Cardiac fibroblast (primary cell): ENCODE data around the gene GOLGA8B.
"Not testable (repeated sequence)": the region's sequence is repeated elsewhere in the genome, so short reads cannot be mapped to it uniquely, and the experiment has no call there.

Source experiments
- DNase-seq, 2 donors: peaks; one replicate each; pipeline versions ENCODE4 v3.0.0 to v3.0.0-alpha.2; 2010; ENCODE audit warnings: low read depth in 2 of 2
- H3K4me3 ChIP-seq, 2 donors: replicated peaks in 1 of 2; 1 replicate in 1 of 2; 2 replicates in 1 of 2; pipeline ENCODE4 v1.5.1; 2011; ENCODE audit warnings: low read depth in 2 of 2, low read length in 2 of 2, mild to moderate bottlenecking in 2 of 2, moderate library complexity in 1 of 2
- TF ChIP-seq, protein P1 (sequence below): IDR thresholded peaks from one replicate; pipeline ENCODE4 v1.5.1; 2011; ENCODE audit warnings: low read depth, mild to moderate bottlenecking, low read length, inconsistent platforms

The GOLGA8B gene

DNA sequence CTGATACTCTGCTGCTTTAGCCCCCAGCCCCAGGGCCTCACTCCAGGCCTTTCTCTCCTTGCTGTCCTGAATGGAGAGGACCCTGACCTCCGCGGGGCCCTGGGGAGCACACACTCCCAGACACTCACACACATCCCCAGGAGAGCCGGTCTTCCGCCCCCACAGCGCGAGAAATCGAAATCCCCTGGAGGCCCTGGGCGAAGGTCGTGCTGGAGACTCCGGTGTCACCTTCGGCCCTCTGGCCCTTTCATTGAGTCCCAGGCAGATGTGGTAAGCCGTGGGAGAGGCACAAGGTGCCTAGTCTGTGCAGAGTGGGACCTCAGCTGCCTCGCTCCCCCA lies 848 bp upstream of the GOLGA8B start:
- peak overlapping the region; percentile 68 to 70 for H3K4me3 ChIP-seq
- TF ChIP-seq, protein P1, sequence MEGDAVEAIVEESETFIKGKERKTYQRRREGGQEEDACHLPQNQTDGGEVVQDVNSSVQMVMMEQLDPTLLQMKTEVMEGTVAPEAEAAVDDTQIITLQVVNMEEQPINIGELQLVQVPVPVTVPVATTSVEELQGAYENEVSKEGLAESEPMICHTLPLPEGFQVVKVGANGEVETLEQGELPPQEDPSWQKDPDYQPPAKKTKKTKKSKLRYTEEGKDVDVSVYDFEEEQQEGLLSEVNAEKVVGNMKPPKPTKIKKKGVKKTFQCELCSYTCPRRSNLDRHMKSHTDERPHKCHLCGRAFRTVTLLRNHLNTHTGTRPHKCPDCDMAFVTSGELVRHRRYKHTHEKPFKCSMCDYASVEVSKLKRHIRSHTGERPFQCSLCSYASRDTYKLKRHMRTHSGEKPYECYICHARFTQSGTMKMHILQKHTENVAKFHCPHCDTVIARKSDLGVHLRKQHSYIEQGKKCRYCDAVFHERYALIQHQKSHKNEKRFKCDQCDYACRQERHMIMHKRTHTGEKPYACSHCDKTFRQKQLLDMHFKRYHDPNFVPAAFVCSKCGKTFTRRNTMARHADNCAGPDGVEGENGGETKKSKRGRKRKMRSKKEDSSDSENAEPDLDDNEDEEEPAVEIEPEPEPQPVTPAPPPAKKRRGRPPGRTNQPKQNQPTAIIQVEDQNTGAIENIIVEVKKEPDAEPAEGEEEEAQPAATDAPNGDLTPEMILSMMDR, result no peak
- no peak for DNase-seq

DNA sequence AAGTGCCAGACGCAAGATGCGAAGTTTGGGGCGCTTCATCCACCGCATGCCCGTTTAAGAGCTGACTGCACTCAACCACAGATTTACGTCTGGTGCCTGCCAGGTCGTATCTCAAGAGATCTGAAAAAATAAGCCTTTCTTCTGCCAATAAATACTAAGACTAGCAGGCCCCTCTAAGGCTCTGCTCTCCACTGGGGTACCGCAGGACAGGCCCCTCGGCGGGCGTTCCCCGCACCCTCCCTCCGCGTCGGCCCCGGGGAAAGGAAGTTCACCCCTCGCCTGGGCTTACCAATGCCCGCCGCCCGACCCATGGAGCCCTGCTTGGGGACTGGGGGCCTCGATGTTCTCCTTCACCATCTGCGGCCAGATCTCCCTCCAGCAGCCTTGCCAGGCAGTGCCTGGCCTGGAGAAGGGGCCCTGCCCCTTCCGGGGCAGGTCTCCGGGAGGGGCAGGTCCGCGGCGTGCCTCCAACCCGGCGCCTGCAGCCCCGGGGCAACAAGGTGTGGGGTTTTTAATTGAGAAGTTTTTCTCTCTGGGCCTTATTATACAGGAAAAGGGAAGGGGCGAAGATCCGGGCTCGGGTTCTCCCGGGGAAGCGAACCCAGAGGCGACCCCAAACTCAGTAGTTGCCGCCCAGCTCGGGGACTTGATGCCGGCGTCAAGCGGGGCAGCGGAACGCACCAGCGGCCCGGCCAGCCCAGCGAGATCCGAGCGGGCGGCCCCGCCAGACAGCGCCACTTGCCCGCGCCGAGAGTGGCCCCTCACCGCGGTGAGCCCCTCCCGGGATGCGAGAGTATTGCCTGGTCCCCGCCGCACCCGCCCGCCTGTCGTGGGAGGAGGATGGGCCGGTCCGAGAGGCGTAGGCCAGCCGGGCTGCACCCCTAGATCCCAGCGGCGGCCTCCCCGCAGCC lies 735 bp downstream of the GOLGA8B start:
- H3K4me3 ChIP-seq, result peak overlapping the region; percentile 68 to 70
- peak; percentile 30 to 39 for DNase-seq
- TF ChIP-seq, protein P1, result no peak

DNA sequence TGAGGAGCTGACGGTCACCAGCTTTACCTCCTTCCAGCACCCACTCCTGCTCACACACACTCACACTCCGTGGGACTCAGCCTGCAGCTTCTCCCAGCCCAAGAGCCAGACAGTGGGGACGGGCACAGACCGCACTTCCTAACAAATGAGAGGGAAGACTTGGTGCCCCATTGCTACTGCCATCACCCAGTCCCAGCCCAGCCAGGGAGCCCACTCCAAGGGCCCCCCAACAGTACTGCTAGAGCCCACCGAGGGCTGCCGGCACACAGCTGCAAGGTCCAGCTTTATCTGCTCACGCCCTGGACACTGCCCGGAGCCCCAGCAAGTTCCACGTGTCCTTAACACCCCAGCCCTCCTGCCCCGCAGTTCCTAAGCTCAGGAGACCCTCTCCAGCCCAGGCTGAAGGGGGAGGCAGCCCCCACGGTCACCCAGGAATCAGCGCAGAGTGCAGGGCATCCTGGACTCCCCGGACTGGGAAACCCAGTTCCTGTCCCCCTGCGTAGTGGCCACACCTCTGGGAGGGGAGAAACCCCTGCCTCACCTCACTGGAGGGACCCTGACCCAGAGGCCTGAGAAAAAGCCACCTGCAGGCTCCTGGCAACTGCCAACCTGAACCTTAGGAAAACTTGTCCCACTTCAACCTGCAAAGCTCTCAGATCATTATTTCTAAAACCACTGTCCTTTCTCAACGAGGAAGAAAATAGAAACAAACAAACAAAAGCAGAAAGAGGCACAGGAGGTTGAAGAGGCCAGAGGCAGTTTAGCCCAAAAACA lies 1.6 kb downstream of the GOLGA8B start:
- not testable (repeated sequence) for DNase-seq
- peak overlapping the region; percentile 68 to 70 for H3K4me3 ChIP-seq

DNA sequence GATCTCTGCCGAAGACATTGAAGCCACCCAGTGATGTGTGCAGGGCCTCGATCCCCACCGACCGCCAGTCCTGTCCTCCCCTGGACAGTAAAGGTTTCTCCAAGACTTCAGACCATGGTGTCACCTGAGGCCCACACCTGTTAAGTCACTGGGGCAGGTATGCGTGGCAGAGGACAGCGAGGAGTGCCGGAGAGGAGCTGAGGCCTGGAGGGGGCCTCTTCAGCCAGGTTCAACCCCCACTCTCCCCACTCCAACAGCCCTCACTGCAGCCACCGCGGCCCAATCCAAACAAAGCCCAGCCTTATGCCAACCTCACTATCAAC lies 2.4 kb downstream of the GOLGA8B start:
- no peak for DNase-seq
- H3K4me3 ChIP-seq, result no peak overlapping the region
- TF ChIP-seq, protein P1, result no peak

DNA sequence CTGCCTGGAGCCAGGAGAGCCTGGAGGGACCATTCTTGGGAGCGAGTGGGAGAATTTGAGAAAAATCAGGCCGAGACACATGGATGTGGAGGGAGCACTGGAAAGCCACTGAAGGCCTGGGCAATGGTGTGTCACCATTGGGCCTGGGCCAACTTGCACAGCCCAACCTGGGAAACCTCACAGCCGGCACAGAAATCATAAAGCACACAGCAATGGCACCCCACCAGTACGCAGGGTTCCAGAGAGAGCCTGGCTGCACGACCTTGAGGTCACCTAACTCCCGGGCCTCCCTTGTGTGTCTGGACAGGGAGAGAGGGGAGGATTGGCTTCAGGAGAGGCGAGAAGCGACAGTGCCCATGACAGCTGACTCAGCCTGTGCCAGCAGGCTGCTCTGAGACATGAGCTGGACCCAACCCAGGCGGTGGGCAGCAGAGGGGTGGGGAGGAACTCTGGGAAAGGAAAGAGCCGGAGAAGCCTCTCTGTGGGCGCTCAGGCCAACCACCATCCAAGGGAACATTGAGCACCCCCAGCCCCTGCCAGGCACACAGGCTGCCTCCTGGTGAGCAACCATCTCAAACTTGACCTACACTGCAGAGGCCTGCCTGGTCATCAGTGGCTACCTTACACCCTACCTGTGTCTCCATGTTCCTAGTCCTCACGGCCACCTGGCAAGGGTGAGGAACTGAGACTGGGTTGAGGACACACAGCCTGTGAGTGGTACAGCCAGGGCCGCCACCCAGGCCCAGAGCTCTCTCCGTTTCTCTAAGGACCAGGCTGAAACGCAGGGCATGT lies 3.0 kb downstream of the GOLGA8B start:
- H3K4me3 ChIP-seq, DNase-seq: not testable (repeated sequence)

DNA sequence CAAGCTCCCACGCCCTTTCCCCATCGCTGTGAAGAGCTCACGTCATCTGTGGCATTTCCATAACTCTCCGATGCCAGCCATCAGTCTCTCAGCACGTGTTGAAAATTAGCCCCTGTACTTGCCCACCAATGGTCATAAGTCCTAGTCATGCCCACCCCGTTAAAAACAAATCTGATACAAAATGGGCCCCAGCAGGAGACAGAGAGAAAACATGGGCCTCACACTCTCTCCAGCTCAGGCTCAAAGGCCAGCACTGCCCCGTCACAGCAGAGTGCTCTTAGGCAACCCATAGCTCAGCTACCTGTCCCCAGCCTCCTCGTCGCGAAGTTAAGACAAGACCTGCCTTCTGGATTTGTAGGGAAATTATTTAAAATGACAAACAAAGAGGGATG lies 5.2 kb downstream of the GOLGA8B start:
- DNase-seq, result no peak
- no peak overlapping the region for H3K4me3 ChIP-seq
- TF ChIP-seq, protein P1, result no peak

DNA sequence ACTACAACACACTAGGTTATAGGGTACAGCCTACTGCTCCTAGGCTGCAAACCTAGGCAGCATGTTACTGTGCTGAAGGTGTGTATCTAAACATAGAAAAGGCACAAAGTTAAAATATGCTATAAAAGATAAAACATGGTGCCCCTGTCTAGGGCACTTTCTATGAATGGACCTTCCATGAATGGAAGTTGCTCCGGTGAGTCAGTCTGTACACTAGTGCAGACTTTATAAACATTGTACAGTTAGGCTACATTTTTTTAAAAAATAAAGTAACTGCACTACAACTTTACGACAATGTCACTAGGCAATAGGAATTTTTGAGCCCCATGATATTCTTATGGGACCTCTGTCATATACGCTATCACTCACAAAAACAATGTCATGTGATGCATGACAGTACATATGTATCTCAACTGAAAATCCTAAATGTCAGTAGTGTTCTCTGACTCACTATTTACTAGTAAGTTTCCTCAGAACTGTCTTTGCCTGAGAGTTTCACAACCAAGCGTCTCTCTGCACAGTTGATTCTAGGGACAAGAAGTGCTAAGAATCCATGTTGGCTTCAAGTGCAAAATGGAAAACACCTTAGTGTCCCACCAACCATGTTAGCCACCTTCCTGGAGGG lies 5.7 kb downstream of the GOLGA8B start:
- not testable (repeated sequence) for H3K4me3 ChIP-seq
- DNase-seq, result peak in 1 of 2 donors; percentile 57

DNA sequence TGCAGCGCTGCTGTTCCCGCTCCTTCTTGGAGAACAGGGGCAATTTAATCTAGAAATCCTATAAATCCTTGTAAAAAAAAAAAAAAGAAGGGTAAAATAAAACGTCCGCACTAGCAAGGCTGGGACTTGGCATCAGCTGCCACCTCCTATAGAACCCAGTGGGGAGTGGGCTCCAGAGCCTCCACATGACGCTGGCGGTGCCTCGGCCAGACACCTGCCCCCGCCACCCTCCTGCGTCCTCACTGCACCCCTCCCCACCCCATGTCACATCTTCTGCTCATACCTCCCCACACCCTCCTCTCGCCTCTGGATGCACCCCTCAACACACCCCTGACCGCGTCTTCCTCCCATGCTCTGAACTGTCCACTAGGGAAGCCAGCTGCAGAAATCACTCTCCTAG lies 8.4 kb downstream of the GOLGA8B start:
- not testable (repeated sequence) for H3K4me3 ChIP-seq, DNase-seq

DNA sequence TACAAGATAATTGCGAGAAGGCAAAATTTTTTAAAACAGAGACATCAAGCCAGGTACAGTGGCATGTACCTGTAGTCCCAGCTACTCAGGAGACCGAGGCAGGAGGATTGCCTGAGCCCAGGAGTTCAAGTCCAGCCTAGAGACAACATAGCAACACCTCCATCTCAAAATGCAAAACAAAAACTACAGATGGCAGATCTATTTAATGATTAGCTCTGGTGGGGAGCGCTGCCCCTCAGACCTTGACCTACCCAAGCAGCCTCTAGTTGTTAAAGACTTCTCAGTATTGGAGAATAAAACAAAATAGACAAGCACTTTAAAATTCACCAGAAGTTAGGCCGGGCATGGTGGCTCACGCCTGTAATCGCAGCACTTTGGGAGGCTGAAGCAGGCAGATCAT lies 10.5 kb downstream of the GOLGA8B start:
- not testable (repeated sequence) for H3K4me3 ChIP-seq, DNase-seq

DNA sequence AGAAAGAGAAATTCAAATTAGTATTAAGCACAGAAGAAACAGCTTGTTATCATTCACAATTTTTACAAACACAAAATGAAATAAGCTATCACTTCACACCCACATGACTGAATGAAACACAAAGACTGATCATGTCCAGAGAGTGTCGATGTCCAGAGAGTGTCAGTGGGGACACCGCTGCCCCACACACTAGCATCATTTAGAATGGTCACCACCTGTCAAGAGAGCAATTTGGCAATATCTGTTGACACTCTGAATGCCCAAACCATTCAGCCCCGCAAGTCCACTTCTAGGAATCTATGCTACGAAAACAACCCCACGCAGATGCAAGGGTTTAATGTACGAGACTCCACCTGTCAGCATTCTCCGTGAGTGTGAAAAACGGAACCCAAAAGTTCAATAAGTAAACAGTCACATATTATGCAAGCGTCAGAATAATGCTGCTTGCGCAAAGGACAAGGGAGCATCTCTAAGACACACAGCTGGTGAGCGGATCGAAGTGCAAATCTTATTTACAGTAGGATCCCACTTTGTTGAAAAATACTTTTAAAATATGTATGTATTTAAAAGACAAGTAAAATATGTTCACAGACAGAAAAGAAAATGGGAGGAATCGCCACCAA lies 11.3 kb downstream of the GOLGA8B start:
- not testable (repeated sequence) for H3K4me3 ChIP-seq, DNase-seq

DNA sequence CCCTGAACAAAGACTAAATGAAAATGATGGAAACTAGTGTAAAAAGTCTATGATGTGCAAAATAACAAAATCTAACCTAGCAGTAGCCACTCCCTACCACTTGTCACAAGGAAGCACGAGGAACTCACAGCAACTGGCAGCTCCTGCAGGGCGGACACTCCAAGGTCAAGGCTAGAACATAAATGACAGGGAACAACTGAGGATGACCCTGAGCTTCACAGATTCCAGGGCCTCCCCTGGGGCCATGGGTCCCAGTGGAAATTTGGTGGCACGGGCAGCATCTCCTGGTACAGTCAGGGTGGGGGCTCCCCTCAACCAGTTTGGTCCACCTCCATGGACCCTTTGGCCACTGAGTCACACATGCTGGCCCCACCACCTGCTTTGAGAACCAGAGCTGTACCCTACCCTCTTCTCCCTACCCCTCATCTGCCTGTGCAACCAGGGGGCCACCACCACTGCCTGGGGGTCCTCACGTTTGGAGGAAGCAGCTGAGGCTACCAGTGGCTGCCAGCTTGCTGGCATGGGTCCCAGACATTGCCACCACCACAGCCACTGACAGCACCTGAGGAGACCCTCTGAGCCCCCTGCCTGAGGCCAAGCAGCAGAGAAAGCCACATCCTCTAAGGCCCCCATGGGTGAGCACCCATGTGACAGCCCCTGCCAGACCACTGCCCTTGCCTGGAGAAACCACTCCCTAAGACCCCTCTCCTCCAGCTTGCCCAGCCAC lies 13.6 kb downstream of the GOLGA8B start:
- DNase-seq, H3K4me3 ChIP-seq: not testable (repeated sequence)
